Skin epidermis (tissue), 12 donors: ENCODE data around the gene ADAMTS17.

Source experiments
- H3K27ac ChIP-seq, 21 experiments: fragments of 200-600 bp; sonication (generic) in 11 of 21; one replicate each; pipeline ENCODE4 v1.5.0; 2020; ENCODE audit warnings: mild to moderate bottlenecking in 3 of 21, inconsistent platforms in 2 of 21, moderate library complexity in 2 of 21
- H3K4me3 ChIP-seq, 7 experiments: fragments of 200-600 bp; sonication (generic) in 2 of 7; one replicate each; pipeline ENCODE4 v1.5.0; 2020; ENCODE audit warnings: inconsistent platforms in 2 of 7, mild to moderate bottlenecking in 2 of 7, moderate library complexity in 1 of 7

The ADAMTS17 gene

GRCh38 chr15:100314809-100315400 is 26.9 kb downstream of the ADAMTS17 start:
- Histone ChIP-seq H3K27ac (no peak overlapping the region), H3K4me3 (no peak overlapping the region)

- H3K27ac ChIP-seq = peak overlapping the region in 2 of 21 experiments; percentile 19 to 34
Measured at GRCh38 chr15:100311833-100312476, 29.8 kb downstream of the ADAMTS17 start.

GRCh38 chr15:100311154-100311625 is 30.6 kb downstream of the ADAMTS17 start:
- no peak overlapping the region for H3K4me3 ChIP-seq
- H3K27ac ChIP-seq = peak overlapping the region in 5 of 21 experiments; percentile 19 to 63 (median 52)

More at GRCh38 chr15:100311833-100312476, 29.8 kb downstream of the ADAMTS17 start:
- no peak overlapping the region for H3K4me3 ChIP-seq

GRCh38 chr15:100310513-100311153 is 31.1 kb downstream of the ADAMTS17 start:
- peak overlapping the region in 4 of 21 experiments; percentile 26 to 63 (median 56) for H3K27ac ChIP-seq
- no peak overlapping the region for H3K4me3 ChIP-seq

GRCh38 chr15:100310041-100310405 is 31.8 kb downstream of the ADAMTS17 start:
- no peak overlapping the region for H3K27ac ChIP-seq
- no peak overlapping the region for H3K4me3 ChIP-seq

- Histone ChIP-seq H3K27ac (peak overlapping the region in 5 of 21 experiments; percentile 28 to 69 (median 43)), H3K4me3 (no peak overlapping the region)
Measured at GRCh38 chr15:100309109-100310040, 32.4 kb downstream of the ADAMTS17 start.

- H3K4me3 ChIP-seq = no peak overlapping the region
- peak overlapping the region in 5 of 21 experiments; percentile 28 to 69 (median 43) for H3K27ac ChIP-seq
Measured at GRCh38 chr15:100308608-100309007, 33.2 kb downstream of the ADAMTS17 start.

GRCh38 chr15:100308213-100308600 is 33.6 kb downstream of the ADAMTS17 start:
- Histone ChIP-seq H3K27ac (peak overlapping the region in 4 of 21 experiments; percentile 25 to 43 (median 31)), H3K4me3 (no peak overlapping the region)

GRCh38 chr15:100307241-100308212 is 34.2 kb downstream of the ADAMTS17 start:
- H3K27ac ChIP-seq = peak overlapping the region in 4 of 21 experiments; percentile 25 to 43 (median 31)
- H3K4me3 ChIP-seq = no peak overlapping the region

GRCh38 chr15:100306098-100306497 is 35.7 kb downstream of the ADAMTS17 start:
- Histone ChIP-seq H3K27ac (no peak overlapping the region), H3K4me3 (no peak overlapping the region)

GRCh38 chr15:100301910-100302431 is 39.8 kb downstream of the ADAMTS17 start:
- H3K27ac ChIP-seq = no peak overlapping the region
- no peak overlapping the region for H3K4me3 ChIP-seq

- no peak overlapping the region for H3K4me3 ChIP-seq
- no peak overlapping the region for H3K27ac ChIP-seq
Measured at GRCh38 chr15:100298257-100298656, 43.5 kb downstream of the ADAMTS17 start.

- Histone ChIP-seq H3K27ac (no peak overlapping the region), H3K4me3 (no peak overlapping the region)
Measured at GRCh38 chr15:100297812-100298211, 44.0 kb downstream of the ADAMTS17 start.

- Histone ChIP-seq H3K4me3 (no peak overlapping the region), H3K27ac (no peak overlapping the region)
Measured at GRCh38 chr15:100295939-100296565, 45.7 kb downstream of the ADAMTS17 start.

GRCh38 chr15:100292010-100292409 is 49.8 kb downstream of the ADAMTS17 start:
- no peak overlapping the region for H3K4me3 ChIP-seq
- H3K27ac ChIP-seq = no peak overlapping the region

- Histone ChIP-seq H3K4me3 (no peak overlapping the region), H3K27ac (no peak overlapping the region)
Measured at GRCh38 chr15:100291106-100291505, 50.7 kb downstream of the ADAMTS17 start.

- H3K27ac ChIP-seq = peak overlapping the region in 2 of 21 experiments; percentile 13 to 59
Measured at GRCh38 chr15:100285641-100286295, 56.0 kb downstream of the ADAMTS17 start.

More at GRCh38 chr15:100285641-100286295, 56.0 kb downstream of the ADAMTS17 start:
- H3K4me3 ChIP-seq = no peak overlapping the region
